ENCODE data around the gene RNASEL.

DNA sequence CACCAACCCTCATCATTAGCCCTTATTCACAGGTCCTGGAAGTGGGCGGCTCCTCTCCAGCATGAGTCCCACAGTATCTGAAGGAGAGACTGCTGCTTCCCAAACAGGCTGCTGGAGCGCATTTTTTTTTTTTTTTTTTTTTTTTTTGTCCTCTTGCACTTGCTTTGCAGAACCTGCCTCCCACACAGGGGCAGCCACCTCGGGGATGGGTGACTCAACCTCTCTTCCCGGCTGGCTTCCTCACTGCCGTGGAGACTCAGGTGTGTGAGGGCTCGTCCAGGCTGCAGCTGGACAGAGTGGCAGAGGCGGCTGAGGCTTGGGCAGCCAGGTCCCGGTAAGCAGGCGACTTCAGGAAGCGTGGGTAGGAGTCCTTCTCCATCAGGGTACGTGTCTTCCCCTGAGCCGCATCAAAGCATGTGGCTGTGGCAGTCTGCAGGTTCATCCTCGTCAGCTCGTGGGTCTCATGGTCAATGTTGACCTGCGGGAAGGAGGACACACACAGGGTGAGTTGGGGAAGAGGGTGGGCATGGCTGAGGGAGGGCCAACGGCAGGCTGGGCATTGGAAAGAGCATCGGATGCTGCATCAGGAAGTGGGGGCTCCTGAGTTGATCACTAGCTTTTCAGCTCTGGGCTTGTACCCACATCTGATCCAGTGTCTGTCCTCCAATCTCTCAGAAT lies 11.1 kb upstream of the RNASEL start:
- TF ChIP-seq CEBPB (IDR thresholded peaks at IDR 0.05; ENCODE audit: low read depth, low read length) (no peak), POLR2A (IDR thresholded peaks at IDR 0.05; ENCODE audit: low read depth, low read length) (no peak), MAZ (IDR thresholded peaks at IDR 0.05; ENCODE audit: borderline replicate concordance, low read depth, low read length) (no peak), NFE2L2 (IDR thresholded peaks at IDR 0.05; ENCODE audit: low read depth, low read length) (no peak)
- TF ChIP-seq, protein P1, sequence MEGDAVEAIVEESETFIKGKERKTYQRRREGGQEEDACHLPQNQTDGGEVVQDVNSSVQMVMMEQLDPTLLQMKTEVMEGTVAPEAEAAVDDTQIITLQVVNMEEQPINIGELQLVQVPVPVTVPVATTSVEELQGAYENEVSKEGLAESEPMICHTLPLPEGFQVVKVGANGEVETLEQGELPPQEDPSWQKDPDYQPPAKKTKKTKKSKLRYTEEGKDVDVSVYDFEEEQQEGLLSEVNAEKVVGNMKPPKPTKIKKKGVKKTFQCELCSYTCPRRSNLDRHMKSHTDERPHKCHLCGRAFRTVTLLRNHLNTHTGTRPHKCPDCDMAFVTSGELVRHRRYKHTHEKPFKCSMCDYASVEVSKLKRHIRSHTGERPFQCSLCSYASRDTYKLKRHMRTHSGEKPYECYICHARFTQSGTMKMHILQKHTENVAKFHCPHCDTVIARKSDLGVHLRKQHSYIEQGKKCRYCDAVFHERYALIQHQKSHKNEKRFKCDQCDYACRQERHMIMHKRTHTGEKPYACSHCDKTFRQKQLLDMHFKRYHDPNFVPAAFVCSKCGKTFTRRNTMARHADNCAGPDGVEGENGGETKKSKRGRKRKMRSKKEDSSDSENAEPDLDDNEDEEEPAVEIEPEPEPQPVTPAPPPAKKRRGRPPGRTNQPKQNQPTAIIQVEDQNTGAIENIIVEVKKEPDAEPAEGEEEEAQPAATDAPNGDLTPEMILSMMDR (conservative IDR thresholded peaks at IDR 0.05; ENCODE audit: low read depth, low read length) = no peak
- TF ChIP-seq, protein P2, sequence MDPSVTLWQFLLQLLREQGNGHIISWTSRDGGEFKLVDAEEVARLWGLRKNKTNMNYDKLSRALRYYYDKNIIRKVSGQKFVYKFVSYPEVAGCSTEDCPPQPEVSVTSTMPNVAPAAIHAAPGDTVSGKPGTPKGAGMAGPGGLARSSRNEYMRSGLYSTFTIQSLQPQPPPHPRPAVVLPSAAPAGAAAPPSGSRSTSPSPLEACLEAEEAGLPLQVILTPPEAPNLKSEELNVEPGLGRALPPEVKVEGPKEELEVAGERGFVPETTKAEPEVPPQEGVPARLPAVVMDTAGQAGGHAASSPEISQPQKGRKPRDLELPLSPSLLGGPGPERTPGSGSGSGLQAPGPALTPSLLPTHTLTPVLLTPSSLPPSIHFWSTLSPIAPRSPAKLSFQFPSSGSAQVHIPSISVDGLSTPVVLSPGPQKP (IDR thresholded peaks at IDR 0.05; ENCODE audit: borderline replicate concordance, low read depth, low read length) = no peak
- TF ChIP-seq, protein P3, sequence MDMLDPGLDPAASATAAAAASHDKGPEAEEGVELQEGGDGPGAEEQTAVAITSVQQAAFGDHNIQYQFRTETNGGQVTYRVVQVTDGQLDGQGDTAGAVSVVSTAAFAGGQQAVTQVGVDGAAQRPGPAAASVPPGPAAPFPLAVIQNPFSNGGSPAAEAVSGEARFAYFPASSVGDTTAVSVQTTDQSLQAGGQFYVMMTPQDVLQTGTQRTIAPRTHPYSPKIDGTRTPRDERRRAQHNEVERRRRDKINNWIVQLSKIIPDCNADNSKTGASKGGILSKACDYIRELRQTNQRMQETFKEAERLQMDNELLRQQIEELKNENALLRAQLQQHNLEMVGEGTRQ (IDR thresholded peaks at IDR 0.05; ENCODE audit: low read depth, low read length) = no peak
